ENCODE results near the gene ZNF319. TPM values are rescaled to one million over a fixed set of nuclear protein-coding genes. Genes with fewer than 3 reads are reported as not detected.

ZNF319 gene
- total RNA-seq, 1 donor = 11.0 TPM

Other genes starting within 250 kb of the ZNF319 start
- gene KIFC3, start 198.2 kb downstream of the ZNF319 start, total RNA-seq = 38.8 TPM
- gene CNGB1, start 29.5 kb downstream of the ZNF319 start, total RNA-seq = not detected
- 33.7 TPM for gene USB1, start 735 bp upstream of the ZNF319 start, total RNA-seq
- 3.0 TPM for gene MMP15, start 25.1 kb upstream of the ZNF319 start, total RNA-seq
- 61.4 TPM for gene CFAP20, start 128.7 kb upstream of the ZNF319 start, total RNA-seq
- gene CSNK2A2, start 197.4 kb upstream of the ZNF319 start, total RNA-seq = 21.8 TPM